Amniotic stem cell (primary cell): ENCODE data around the gene PHF12.

Source experiments
- DNase-seq: peaks from one replicate; lab custom pipeline; 2025; lab: John Stamatoyannopoulos, UW

Gene PHF12

GRCh38 chr17:28951428-28951990 lies at the start of gene PHF12:
Gene PHF12, minus strand, starts transcription at chr17:28951518. Its CDS starts 558 bp downstream, at chr17:28950960.
- DNase-seq: peak; percentile 99

- no peak for DNase-seq
These were observed 49.7 kb upstream of the PHF12 start for GRCh38 chr17:29000973-29001372.

- DNase-seq: no peak
These were observed 47.9 kb upstream of the PHF12 start for GRCh38 chr17:28999206-28999605.

- DNase-seq: no peak
These were observed 46.5 kb upstream of the PHF12 start for GRCh38 chr17:28997806-28998205.

- DNase-seq: no peak
These were observed 45.3 kb upstream of the PHF12 start for GRCh38 chr17:28996554-28997096.

- DNase-seq: no peak
These were observed 42.5 kb upstream of the PHF12 start for GRCh38 chr17:28993645-28994426.

GRCh38 chr17:28992625-28993600 lies 41.6 kb upstream of the PHF12 start:
- no peak for DNase-seq

GRCh38 chr17:28992185-28992584 lies 40.9 kb upstream of the PHF12 start:
- no peak for DNase-seq

GRCh38 chr17:28991779-28992178 lies 40.5 kb upstream of the PHF12 start:
- DNase-seq: no peak

- no peak for DNase-seq
These were observed 37.7 kb upstream of the PHF12 start for GRCh38 chr17:28989028-28989427.

- no peak for DNase-seq
These were observed 37.2 kb upstream of the PHF12 start for GRCh38 chr17:28988475-28988874.

- DNase-seq: no peak
These were observed 35.7 kb upstream of the PHF12 start for GRCh38 chr17:28986714-28987655.

- DNase-seq: no peak
These were observed 34.8 kb upstream of the PHF12 start for GRCh38 chr17:28985950-28986713.

GRCh38 chr17:28983286-28984230 lies 32.2 kb upstream of the PHF12 start:
- no peak for DNase-seq

GRCh38 chr17:28982131-28982793 lies 30.9 kb upstream of the PHF12 start:
- no peak for DNase-seq

- DNase-seq: no peak
These were observed 27.1 kb upstream of the PHF12 start for GRCh38 chr17:28978356-28978964.

GRCh38 chr17:28977659-28978355 lies 26.5 kb upstream of the PHF12 start:
- no peak for DNase-seq

- DNase-seq: no peak
These were observed 24.3 kb upstream of the PHF12 start for GRCh38 chr17:28975646-28976045.
